OCI-LY7 (cell line): Measurements from ENCODE around the gene HAL. TPM values are rescaled to one million over a fixed set of nuclear protein-coding genes. Genes with fewer than 3 reads are reported as not detected.

Source experiments
- BruUV-seq: library from RNA; stranded (reverse); fragments of 400-500 nt; replicated peaks from 2 replicates; lab custom pipeline; 2021; lab: Mats Ljungman, UMichigan
- CTCF ChIA-PET: fragments of 300-600 bp; sonication (Branson Sonifier 250); formaldehyde crosslinking; loops from one replicate; lab custom pipeline; 2022; ENCODE audit warnings: antibody characterized with exemption; ENCODE audit not compliant: unreplicated experiment; lab: Charles Lee
- POLR2A ChIA-PET: fragments of 300-600 bp; sonication (Branson Sonifier 250); formaldehyde crosslinking; loops from one replicate; lab custom pipeline; 2022; ENCODE audit warnings: antibody characterized with exemption; lab: Charles Lee
- DNase-seq: peaks from one replicate; pipeline ENCODE4 v3.0.0-alpha.2; 2015; ENCODE audit warnings: low spot score
- H2AFZ ChIP-seq: fragments of 200-600 bp; sonication (generic), shearing (Covaris generic); 2 replicates; pipeline ENCODE4 v1.6.1; 2014; ENCODE audit warnings: mild to moderate bottlenecking, antibody characterized with exemption, low read length, moderate library complexity
- H3K27ac ChIP-seq: fragments of 200-600 bp; sonication (generic); 2 replicates; pipeline ENCODE4 v1.5.1; 2014; ENCODE audit warnings: mixed run types, low read depth, mild to moderate bottlenecking, moderate library complexity, low read length, inconsistent platforms; ENCODE audit not compliant: poor library complexity, severe bottlenecking
- H3K36me3 ChIP-seq: fragments of 200-600 bp; sonication (generic); 2 replicates; pipeline ENCODE4 v1.6.1; 2014; ENCODE audit warnings: mild to moderate bottlenecking, antibody characterized with exemption, low read length, moderate library complexity, mixed read lengths; ENCODE audit not compliant: insufficient read depth
- H3K4me1 ChIP-seq: fragments of 200-600 bp; sonication (generic); 2 replicates; pipeline ENCODE4 v1.5.1; 2014; ENCODE audit warnings: mild to moderate bottlenecking, low read length; ENCODE audit not compliant: insufficient read depth, poor library complexity, severe bottlenecking
- H3K4me2 ChIP-seq: fragments of 200-600 bp; sonication (generic); 2 replicates; pipeline ENCODE4 v1.6.1; 2014; ENCODE audit warnings: mild to moderate bottlenecking, low read length
- H3K4me3 ChIP-seq: fragments of 200-600 bp; sonication (generic); 2 replicates; pipeline ENCODE4 v1.5.1; 2014; ENCODE audit warnings: mild to moderate bottlenecking, low read depth, low read length; ENCODE audit not compliant: poor library complexity, severe bottlenecking
- H3K79me2 ChIP-seq: fragments of 200-600 bp; sonication (generic); 2 replicates; pipeline ENCODE4 v1.6.1; 2016; ENCODE audit warnings: low read depth, mild to moderate bottlenecking, low read length, moderate library complexity, mixed read lengths; ENCODE audit not compliant: insufficient read depth
- H3K9me2 ChIP-seq: fragments of 200-600 bp; sonication (generic); 2 replicates; pipeline ENCODE4 v1.6.1; 2016; ENCODE audit warnings: mild to moderate bottlenecking, low read length, mixed read lengths; ENCODE audit not compliant: insufficient read depth
- H3K9me3 ChIP-seq: fragments of 200-600 bp; sonication (generic); 2 replicates; pipeline ENCODE4 v1.6.1; 2014; ENCODE audit warnings: mild to moderate bottlenecking, mixed run types, low read length, mixed read lengths
- H4K20me1 ChIP-seq: fragments of 200-600 bp; sonication (generic); 2 replicates; pipeline ENCODE4 v1.6.1; 2014; ENCODE audit warnings: mild to moderate bottlenecking, antibody characterized with exemption, low read length, moderate library complexity, mixed read lengths; ENCODE audit not compliant: insufficient read depth
- CTCF ChIP-seq: fragments of 200-600 bp; sonication (generic); conservative IDR thresholded peaks from 2 replicates; pipeline ENCODE4 v1.5.1; 2014; ENCODE audit warnings: mild to moderate bottlenecking, antibody characterized with exemption, low read length, moderate library complexity, mixed read lengths
- EZH2phosphoT487 ChIP-seq: fragments of 200-600 bp; sonication (generic); IDR thresholded peaks from 2 replicates; pipeline ENCODE4 v1.6.1; 2018; ENCODE audit warnings: low read depth, borderline replicate concordance, mild to moderate bottlenecking, mixed run types, antibody characterized with exemption, low read length, moderate library complexity, mixed read lengths
- intact Hi-C: fragments of 100-400 bp; cut with micrococcal nuclease; formaldehyde crosslinking; loops from one replicate; pipeline ENCODE4 v1.10.0; 2022; ENCODE audit not compliant: unreplicated experiment
- total RNA-seq, 2 experiments: library from RNA; depleted of rRNA in 1 of 2; stranded (reverse); fragments of >200 nt in 1 of 2; shearing (Covaris generic) in 1 of 2; gene quantifications; 2 replicates each; pipeline ENCODE4 v1.2.3, GENCODE V29; 2014 to 2022

The HAL gene
- total RNA-seq, 2 experiments from 2014 or later: 0.25 to 1.4 TPM

- no peak overlapping the region for H2AFZ ChIP-seq
- H3K4me1 ChIP-seq: no peaks in the 10 kb centered on the region
- TF ChIP-seq EZH2phosphoT487 (no peak), CTCF (no peak)
- no TSS peak for BruUV-seq
- no peaks in the 10 kb centered on the region for H3K36me3 ChIP-seq
- H3K4me3 ChIP-seq: no peak overlapping the region
- H3K9me3 ChIP-seq: no peaks in the 10 kb centered on the region
- no peak for DNase-seq
- no peaks in the 10 kb centered on the region for H4K20me1 ChIP-seq
- POLR2A ChIA-PET: interaction anchor here (0.6 to 2.8 kb wide), 4 partner anchors 8 to 68 kb away, joined by 3 to 25 read pairs (median 4); partner anchors contain the start of genes AMDHD1 and CCDC38
- H3K4me2 ChIP-seq: no peak overlapping the region
- intact Hi-C loops: no loop called here
- CTCF ChIA-PET: interaction anchor here (0.9 kb wide), 1 partner anchor 8 kb away, joined by 5 read pairs; no protein-coding TSS in a partner anchor
- no peaks in the 10 kb centered on the region for H3K79me2 ChIP-seq
- H3K27ac ChIP-seq: no peak overlapping the region
- H3K9me2 ChIP-seq: no peaks in the 10 kb centered on the region
Measured at GRCh38 chr12:95953000-95953399, 43.1 kb downstream of the HAL start.

- Histone ChIP-seq H3K4me1 (no peaks in the 10 kb centered on the region), H2AFZ (no peak overlapping the region), H3K4me2 (no peak overlapping the region), H4K20me1 (no peaks in the 10 kb centered on the region), H3K9me2 (no peaks in the 10 kb centered on the region), H3K27ac (no peak overlapping the region), H3K36me3 (no peaks in the 10 kb centered on the region), H3K79me2 (no peaks in the 10 kb centered on the region), H3K4me3 (no peak overlapping the region), H3K9me3 (no peaks in the 10 kb centered on the region)
- no TSS peak for BruUV-seq
- CTCF ChIA-PET: no interaction called here
- intact Hi-C loops: no loop called here
- DNase-seq: no peak
- TF ChIP-seq CTCF (no peak), EZH2phosphoT487 (no peak)
- POLR2A ChIA-PET: interaction anchor here (2.8 kb wide), 1 partner anchor 9 kb away, joined by 25 read pairs; the partner anchor contains the start of genes AMDHD1 and CCDC38
Measured at GRCh38 chr12:95951515-95951914, 44.6 kb downstream of the HAL start.

GRCh38 chr12:95949477-95950206, 46.5 kb downstream of the HAL start:
- no peaks in the 10 kb centered on the region for H3K79me2 ChIP-seq
- intact Hi-C loops: no loop called here
- POLR2A ChIA-PET: no interaction called here
- no peak overlapping the region for H3K4me3 ChIP-seq
- no peaks in the 10 kb centered on the region for H4K20me1 ChIP-seq
- no peaks in the 10 kb centered on the region for H3K36me3 ChIP-seq
- DNase-seq: no peak
- no peaks in the 10 kb centered on the region for H3K4me1 ChIP-seq
- no peak for TF ChIP-seq CTCF
- no peak for TF ChIP-seq EZH2phosphoT487
- no TSS peak for BruUV-seq
- no peak overlapping the region for H3K4me2 ChIP-seq
- CTCF ChIA-PET: no interaction called here
- no peaks in the 10 kb centered on the region for H3K9me3 ChIP-seq
- H3K27ac ChIP-seq: no peak overlapping the region
- no peaks in the 10 kb centered on the region for H3K9me2 ChIP-seq
- no peak overlapping the region for H2AFZ ChIP-seq
